ENCODE data around the gene BTNL9.

Gene BTNL9

GRCh38 chr5:181108578-181109165 is 68.6 kb downstream of the BTNL9 start:
- peaks cover 60% of the 10 kb centered on the region for H3K27me3 ChIP-seq (ENCODE audit: control insufficient read depth, insufficient read depth, low read length)
- H3K36me3 ChIP-seq (ENCODE audit: control insufficient read depth, insufficient read depth, low read length): no peaks in the 10 kb centered on the region
- no peaks in the 10 kb centered on the region for H3K9me3 ChIP-seq (ENCODE audit: control insufficient read depth, low read length)
- no peak overlapping the region for H3K4me3 ChIP-seq (ENCODE audit: low read length)
- no peaks in the 10 kb centered on the region for H3K4me1 ChIP-seq (ENCODE audit: control insufficient read depth, insufficient read depth, low read length)
- no peak overlapping the region for H3K9ac ChIP-seq (ENCODE audit: low read length)

GRCh38 chr5:181109489-181110013 is 69.5 kb downstream of the BTNL9 start:
- H3K9me3 ChIP-seq (ENCODE audit: control insufficient read depth, low read length): no peaks in the 10 kb centered on the region
- H3K36me3 ChIP-seq (ENCODE audit: control insufficient read depth, insufficient read depth, low read length): no peaks in the 10 kb centered on the region
- no peak overlapping the region for H3K4me3 ChIP-seq (ENCODE audit: low read length)
- no peaks in the 10 kb centered on the region for H3K4me1 ChIP-seq (ENCODE audit: control insufficient read depth, insufficient read depth, low read length)
- no peak overlapping the region for H3K9ac ChIP-seq (ENCODE audit: low read length)
- peaks cover 61% of the 10 kb centered on the region for H3K27me3 ChIP-seq (ENCODE audit: control insufficient read depth, insufficient read depth, low read length)

GRCh38 chr5:181111010-181111409 is 70.9 kb downstream of the BTNL9 start:
- H3K9ac ChIP-seq (ENCODE audit: low read length): no peak overlapping the region
- no peak overlapping the region for H3K4me3 ChIP-seq (ENCODE audit: low read length)
- H3K9me3 ChIP-seq (ENCODE audit: control insufficient read depth, low read length): no peaks in the 10 kb centered on the region
- H3K4me1 ChIP-seq (ENCODE audit: control insufficient read depth, insufficient read depth, low read length): no peaks in the 10 kb centered on the region
- H3K36me3 ChIP-seq (ENCODE audit: control insufficient read depth, insufficient read depth, low read length): no peaks in the 10 kb centered on the region
- peaks cover 72% of the 10 kb centered on the region for H3K27me3 ChIP-seq (ENCODE audit: control insufficient read depth, insufficient read depth, low read length)
